Hepatocyte (in vitro differentiated cells): ENCODE results near the gene UQCC2. TPM values are rescaled to one million over a fixed set of nuclear protein-coding genes. Genes with fewer than 3 reads are reported as not detected.

Experiments
- DNase-seq: peaks from one replicate; pipeline ENCODE4 v3.0.0-alpha.2; 2016; ENCODE audit warnings: low spot score
- H2AFZ ChIP-seq: fragments of 200-600 bp; sonication (generic); 2 replicates; pipeline ENCODE4 v1.6.0; 2016; ENCODE audit warnings: antibody characterized with exemption, mild to moderate bottlenecking
- H3K27ac ChIP-seq: fragments of 200-600 bp; sonication (generic); 2 replicates; pipeline ENCODE4 v1.5.1; 2016; ENCODE audit warnings: mild to moderate bottlenecking
- H3K27me3 ChIP-seq: fragments of 200-600 bp; sonication (generic); 2 replicates; pipeline ENCODE4 v1.6.1; 2016
- H3K36me3 ChIP-seq: fragments of 200-600 bp; sonication (generic); replicated peaks from 2 replicates; pipeline ENCODE4 v1.5.1; 2016; ENCODE audit warnings: low read depth; ENCODE audit not compliant: insufficient read depth
- H3K4me1 ChIP-seq: fragments of 200-600 bp; sonication (generic); 2 replicates; pipeline ENCODE4 v1.5.1; 2016; ENCODE audit warnings: mild to moderate bottlenecking, moderate library complexity; ENCODE audit not compliant: insufficient read depth
- H3K4me2 ChIP-seq: fragments of 200-600 bp; sonication (generic); 2 replicates; pipeline ENCODE4 v1.6.0; 2016
- H3K4me3 ChIP-seq: fragments of 200-600 bp; sonication (generic); 2 replicates; pipeline ENCODE4 v1.5.1; 2016; ENCODE audit warnings: mild to moderate bottlenecking
- H3K79me2 ChIP-seq: fragments of 200-600 bp; sonication (generic); 2 replicates; pipeline ENCODE4 v1.6.0; 2017; ENCODE audit warnings: mild to moderate bottlenecking
- H3K9me2 ChIP-seq: fragments of 200-600 bp; sonication (generic); replicated peaks from 2 replicates; pipeline ENCODE4 v1.6.0; 2017; ENCODE audit warnings: mild to moderate bottlenecking; ENCODE audit not compliant: insufficient read depth
- H3K9me3 ChIP-seq: fragments of 200-600 bp; sonication (generic); 2 replicates; pipeline ENCODE4 v1.5.1; 2016; ENCODE audit warnings: low read depth, mild to moderate bottlenecking
- H4K20me1 ChIP-seq: fragments of 200-600 bp; sonication (generic); 2 replicates; pipeline ENCODE4 v1.6.0; 2016; ENCODE audit warnings: mild to moderate bottlenecking; ENCODE audit not compliant: insufficient read depth, poor library complexity, severe bottlenecking
- EZH2 ChIP-seq: fragments of 200-600 bp; sonication (generic); IDR thresholded peaks from 2 replicates; pipeline ENCODE4 v1.6.1; 2016; ENCODE audit warnings: antibody characterized with exemption, mild to moderate bottlenecking, borderline replicate concordance
- EZH2phosphoT487 ChIP-seq: fragments of 200-600 bp; sonication (generic); IDR thresholded peaks from one replicate; pipeline ENCODE4 v1.6.1; 2018; ENCODE audit warnings: antibody characterized with exemption, mild to moderate bottlenecking, low read depth, moderate library complexity; ENCODE audit not compliant: unreplicated experiment, severe bottlenecking
- WGBS: methylation state at CpG from one replicate; pipeline ENCODE4 v1.1.6; 2016; ENCODE audit warnings: low lambda C conversion rate; ENCODE audit errors: missing lambda C conversion rate; 5-methylcytosine and 5-hydroxymethylcytosine counted together
- polyA plus RNA-seq: library from polyadenylated mRNA; unstranded; fragments of >200 nt; fragmentation: Nextera tagmentation; extraction: Ambion mirVana; gene quantifications from 2 replicates; pipeline ENCODE4 v1.2.1, GENCODE V29; 2016
- total RNA-seq: library from RNA; depleted of rRNA; stranded (reverse); fragments of >200 nt; gene quantifications from 2 replicates; pipeline ENCODE4 v1.2.3, GENCODE V29; 2014
- TF ChIP-seq, protein P1 (sequence below): fragments of 200-600 bp; sonication (generic); IDR thresholded peaks from 2 replicates; pipeline ENCODE4 v1.5.1; 2016; ENCODE audit warnings: antibody characterized with exemption, mild to moderate bottlenecking; ENCODE audit not compliant: poor library complexity

Gene UQCC2
- total and polyA plus RNA-seq, 2 experiments from 2014 or later = 44.7 to 151 TPM

DNA sequence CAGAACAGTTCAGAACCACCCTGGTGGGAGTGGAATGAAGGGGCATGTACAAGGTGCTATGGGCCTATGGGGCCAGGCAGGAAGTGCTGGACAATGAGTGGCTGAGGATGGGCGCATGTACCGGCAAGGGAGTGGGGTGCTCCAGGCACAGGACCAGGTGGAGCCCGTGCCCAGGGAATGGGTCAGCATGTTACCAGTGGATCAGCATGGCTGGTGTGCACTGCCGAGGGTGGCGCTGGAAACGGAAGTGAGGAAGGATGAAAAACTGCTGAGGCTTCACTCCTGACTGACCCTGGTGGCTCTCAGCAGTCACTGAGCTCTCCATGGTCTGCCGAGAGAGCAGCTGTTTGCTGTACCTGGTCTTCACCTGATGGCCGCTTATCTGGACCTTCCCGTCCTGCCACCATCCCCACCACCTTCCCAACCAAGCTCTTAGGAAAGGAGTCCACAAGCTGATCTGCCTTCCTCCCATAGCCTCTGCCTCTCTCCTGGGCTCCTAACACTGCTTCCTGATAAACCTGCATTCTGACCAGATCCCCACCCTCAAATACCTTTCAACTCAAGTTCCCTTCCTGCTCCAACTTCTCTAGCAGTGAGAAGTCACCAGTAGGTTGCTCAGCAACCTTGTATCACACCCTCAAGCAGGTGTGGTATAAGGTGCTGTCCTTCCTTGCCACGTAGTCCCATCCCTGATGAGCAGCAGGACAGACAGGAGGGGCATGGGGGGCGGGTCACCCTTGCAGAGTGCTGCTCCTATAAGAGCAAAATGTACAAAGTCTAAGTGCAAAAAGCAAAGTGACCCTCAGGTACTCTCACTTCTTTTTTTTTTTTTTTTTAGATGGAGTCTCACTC, 7.1 kb downstream of the UQCC2 start:
- H3K36me3 ChIP-seq = no peaks in the 10 kb centered on the region
- no peak overlapping the region for H3K27ac ChIP-seq
- DNase-seq = no peak
- TF ChIP-seq EZH2 = no peak
- TF ChIP-seq, protein P1, sequence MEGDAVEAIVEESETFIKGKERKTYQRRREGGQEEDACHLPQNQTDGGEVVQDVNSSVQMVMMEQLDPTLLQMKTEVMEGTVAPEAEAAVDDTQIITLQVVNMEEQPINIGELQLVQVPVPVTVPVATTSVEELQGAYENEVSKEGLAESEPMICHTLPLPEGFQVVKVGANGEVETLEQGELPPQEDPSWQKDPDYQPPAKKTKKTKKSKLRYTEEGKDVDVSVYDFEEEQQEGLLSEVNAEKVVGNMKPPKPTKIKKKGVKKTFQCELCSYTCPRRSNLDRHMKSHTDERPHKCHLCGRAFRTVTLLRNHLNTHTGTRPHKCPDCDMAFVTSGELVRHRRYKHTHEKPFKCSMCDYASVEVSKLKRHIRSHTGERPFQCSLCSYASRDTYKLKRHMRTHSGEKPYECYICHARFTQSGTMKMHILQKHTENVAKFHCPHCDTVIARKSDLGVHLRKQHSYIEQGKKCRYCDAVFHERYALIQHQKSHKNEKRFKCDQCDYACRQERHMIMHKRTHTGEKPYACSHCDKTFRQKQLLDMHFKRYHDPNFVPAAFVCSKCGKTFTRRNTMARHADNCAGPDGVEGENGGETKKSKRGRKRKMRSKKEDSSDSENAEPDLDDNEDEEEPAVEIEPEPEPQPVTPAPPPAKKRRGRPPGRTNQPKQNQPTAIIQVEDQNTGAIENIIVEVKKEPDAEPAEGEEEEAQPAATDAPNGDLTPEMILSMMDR = no peak
- no peak for TF ChIP-seq EZH2phosphoT487
- H2AFZ ChIP-seq = no peak overlapping the region
- H3K4me3 ChIP-seq = no peak overlapping the region
- H3K4me1 ChIP-seq = no peaks in the 10 kb centered on the region
- H3K4me2 ChIP-seq = no peak overlapping the region
- no peaks in the 10 kb centered on the region for H3K9me3 ChIP-seq
- no peaks in the 10 kb centered on the region for H3K27me3 ChIP-seq
- no peaks in the 10 kb centered on the region for H3K79me2 ChIP-seq
- H4K20me1 ChIP-seq = no peaks in the 10 kb centered on the region
- H3K9me2 ChIP-seq = no peaks in the 10 kb centered on the region
- WGBS = 86% methylated on average over 11 of the region's 11 CpGs

- H3K4me3 ChIP-seq = no peak overlapping the region
- H3K36me3 ChIP-seq = no peaks in the 10 kb centered on the region
- H3K9me2 ChIP-seq = no peaks in the 10 kb centered on the region
- H3K79me2 ChIP-seq = no peaks in the 10 kb centered on the region
- no peaks in the 10 kb centered on the region for H3K27me3 ChIP-seq
- no peaks in the 10 kb centered on the region for H4K20me1 ChIP-seq
- 84% methylated on average over 1 of the region's 1 CpG for WGBS
- H3K9me3 ChIP-seq = no peaks in the 10 kb centered on the region
- peak; percentile 65 for DNase-seq
- no peaks in the 10 kb centered on the region for H3K4me1 ChIP-seq
- H3K27ac ChIP-seq = no peak overlapping the region
- H2AFZ ChIP-seq = no peak overlapping the region
- TF ChIP-seq EZH2 = no peak
- TF ChIP-seq EZH2phosphoT487 = no peak
- TF ChIP-seq, protein P1 = peak; percentile 50
- H3K4me2 ChIP-seq = no peak overlapping the region
Observed at GRCh38 chr6:33702345-33702977, 9.0 kb downstream of the UQCC2 start.

DNA sequence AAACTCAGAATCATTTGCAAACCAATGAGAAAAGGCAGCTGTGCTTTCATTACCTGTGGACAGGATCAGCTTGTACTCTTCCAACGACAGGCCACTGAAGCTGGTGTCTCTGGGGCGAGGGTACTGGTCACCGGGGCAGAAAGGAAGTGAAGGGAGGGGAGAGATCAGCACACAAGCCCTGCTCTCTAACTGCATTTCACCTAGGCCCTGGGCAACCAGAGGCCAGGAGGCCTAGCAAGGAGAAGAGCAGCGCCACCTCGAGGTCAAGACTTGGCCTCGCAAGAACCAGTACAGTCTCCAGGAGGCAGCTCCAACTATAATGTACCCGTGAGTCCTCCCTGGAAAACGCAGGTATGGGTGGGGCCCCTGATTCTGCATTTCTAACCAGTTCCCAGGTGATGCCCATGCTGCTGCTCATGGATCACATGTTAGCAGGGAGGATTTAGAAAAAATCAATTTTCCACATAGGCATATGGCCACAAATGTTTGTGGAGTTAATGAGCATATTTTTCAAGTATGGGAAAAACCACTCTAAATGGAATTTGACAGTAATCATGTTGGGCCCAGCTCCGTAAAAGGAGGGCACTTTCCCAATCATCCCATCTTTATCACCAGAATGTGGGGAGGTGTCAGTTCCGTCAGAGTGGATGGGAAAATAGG, 11.0 kb downstream of the UQCC2 start:
- Histone ChIP-seq H3K4me1 (no peaks in the 10 kb centered on the region), H3K9me3 (no peaks in the 10 kb centered on the region), H3K9me2 (no peaks in the 10 kb centered on the region), H3K36me3 (no peaks in the 10 kb centered on the region), H3K27ac (no peak overlapping the region), H2AFZ (no peak overlapping the region), H3K27me3 (no peaks in the 10 kb centered on the region), H3K4me2 (no peak overlapping the region), H4K20me1 (no peaks in the 10 kb centered on the region), H3K4me3 (no peak overlapping the region), H3K79me2 (no peaks in the 10 kb centered on the region)
- DNase-seq = peak; percentile 88
- WGBS = 47% methylated on average over 9 of the region's 10 CpGs
- TF ChIP-seq EZH2phosphoT487 = no peak
- TF ChIP-seq, protein P1 = peak; percentile 70
- TF ChIP-seq EZH2 = no peak
